LNCAP (cell line): ENCODE results near the gene TNS1.

Source experiments
- CTCF ChIP-seq: fragments of 450-650 bp; IDR thresholded peaks from 2 replicates; pipeline ENCODE4 v1.5.1; 2017; ENCODE audit warnings: mild to moderate bottlenecking

The TNS1 gene

GRCh38 chr2:217863883-217864282, 138.9 kb downstream of the TNS1 start:
- no peak for TF ChIP-seq CTCF

- no peak for TF ChIP-seq CTCF
Measured at GRCh38 chr2:217861334-217861877, 141.4 kb downstream of the TNS1 start.

- no peak for TF ChIP-seq CTCF
Measured at GRCh38 chr2:217859926-217860325, 142.9 kb downstream of the TNS1 start.

GRCh38 chr2:217858519-217859491, 144.0 kb downstream of the TNS1 start:
- TF ChIP-seq CTCF: no peak

- TF ChIP-seq CTCF: no peak
Measured at GRCh38 chr2:217857624-217858506, 144.9 kb downstream of the TNS1 start.

GRCh38 chr2:217856871-217857270, 145.9 kb downstream of the TNS1 start:
- TF ChIP-seq CTCF: no peak

GRCh38 chr2:217856159-217856558, 146.6 kb downstream of the TNS1 start:
- no peak for TF ChIP-seq CTCF
